Nucleus accumbens (tissue), 56 donors: ENCODE measurements around the gene B9D1.

Source experiments
- DNase-seq, 56 donors: peaks; one replicate each; lab custom pipeline; 2025; lab: John Stamatoyannopoulos, UW

The B9D1 gene, protein sequence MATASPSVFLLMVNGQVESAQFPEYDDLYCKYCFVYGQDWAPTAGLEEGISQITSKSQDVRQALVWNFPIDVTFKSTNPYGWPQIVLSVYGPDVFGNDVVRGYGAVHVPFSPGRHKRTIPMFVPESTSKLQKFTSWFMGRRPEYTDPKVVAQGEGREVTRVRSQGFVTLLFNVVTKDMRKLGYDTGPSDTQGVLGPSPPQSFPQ

GRCh38 chr17:19362277-19363113, at the start of gene B9D1:
Gene B9D1 (minus strand): TSS chr17:19362723. CDS start chr17:19362569, 154 bp downstream.
- DNase-seq: peak in 55 of 56 donors; percentile 76 to 99 (median 93)

DNA sequence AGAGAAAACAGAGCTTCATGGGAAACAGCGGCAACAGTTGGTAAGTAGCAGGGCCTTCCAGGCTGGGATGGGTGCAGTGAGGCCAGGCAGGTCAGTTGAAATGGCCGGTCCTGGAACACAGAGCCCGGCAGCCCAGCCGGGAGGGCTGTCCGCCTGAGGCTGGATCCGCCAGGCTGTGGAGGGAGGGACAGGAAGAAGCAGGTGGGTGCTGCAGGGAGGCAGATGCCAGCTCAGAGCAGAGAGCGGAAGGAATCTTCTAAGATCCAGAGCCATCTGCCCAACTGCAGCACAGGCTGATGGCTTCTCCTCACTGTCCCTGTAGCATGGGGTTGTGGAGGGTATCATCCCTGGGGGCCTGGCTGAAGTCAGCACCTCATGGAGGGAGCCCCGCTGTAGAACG, 49.1 kb upstream of the B9D1 start:
- DNase-seq: peak in 15 of 56 donors; percentile 7 to 54 (median 20)

DNA sequence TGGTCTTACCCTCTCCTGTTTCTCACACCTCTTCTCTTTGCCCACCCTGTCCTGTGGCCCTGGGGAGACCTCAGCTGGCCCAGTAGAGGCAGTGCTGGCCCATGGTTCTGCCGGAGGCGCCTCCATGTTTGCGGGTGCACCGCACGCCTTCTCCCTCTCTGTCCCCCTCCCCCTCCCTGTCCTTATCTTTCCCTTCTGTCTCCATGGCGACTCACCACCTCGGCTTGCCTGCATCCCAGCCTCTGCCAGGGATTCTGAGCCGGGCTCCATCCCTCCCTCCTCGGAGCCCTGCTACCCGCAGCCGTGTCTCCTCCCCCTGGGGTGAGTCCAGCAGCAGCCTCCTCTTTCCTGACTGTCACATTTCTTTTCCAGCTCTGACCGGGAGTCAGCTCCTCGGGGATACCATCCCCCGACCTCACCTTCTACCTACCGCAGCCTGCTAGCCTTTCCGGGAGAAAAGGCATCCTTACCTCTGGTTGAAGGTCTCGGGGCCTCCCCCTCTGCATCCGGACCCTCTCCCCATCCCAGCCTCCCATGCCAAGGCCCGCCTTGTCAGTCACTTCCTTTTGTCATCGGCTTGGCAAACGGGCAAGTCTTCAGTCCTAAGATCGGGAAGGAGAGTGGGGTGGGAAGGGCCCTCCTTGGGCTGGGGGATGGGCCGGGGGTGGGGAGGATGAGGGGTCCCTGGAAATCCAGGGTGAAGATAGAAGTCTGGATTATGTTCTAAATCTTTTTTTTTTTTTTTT, 48.5 kb upstream of the B9D1 start, which contains the start of gene RNF112:
RNF112 (plus strand) TSS at position 358 of the 746 bp plus-strand sequence; CDS start at position 535, 177 bp downstream.
- DNase-seq: peak in 47 of 56 donors; percentile 11 to 82 (median 51)

DNA sequence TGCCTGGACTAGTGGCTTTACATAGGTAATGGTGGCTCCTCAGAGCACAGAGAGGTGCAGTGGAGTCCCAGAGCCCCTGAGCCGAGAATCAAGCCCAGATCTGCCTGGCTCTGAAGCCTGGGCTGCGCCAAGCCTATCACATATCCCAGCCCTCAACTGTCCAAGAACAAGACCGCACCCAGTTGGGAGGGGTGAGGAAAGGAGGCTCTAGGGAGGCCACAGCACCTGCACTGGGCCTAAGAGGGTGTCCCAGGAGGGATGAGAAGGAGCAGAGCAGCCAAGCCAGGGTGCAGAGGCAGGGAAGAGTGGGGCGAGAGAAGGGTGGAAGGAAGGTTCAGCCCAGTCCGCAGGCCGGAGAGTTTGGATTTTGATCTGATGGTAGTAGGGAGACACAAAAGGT, 47.6 kb upstream of the B9D1 start:
- no peak for DNase-seq

GRCh38 chr17:19409509-19409908, 47.0 kb upstream of the B9D1 start:
- DNase-seq: peak in 21 of 56 donors; percentile 11 to 79 (median 46)

DNA sequence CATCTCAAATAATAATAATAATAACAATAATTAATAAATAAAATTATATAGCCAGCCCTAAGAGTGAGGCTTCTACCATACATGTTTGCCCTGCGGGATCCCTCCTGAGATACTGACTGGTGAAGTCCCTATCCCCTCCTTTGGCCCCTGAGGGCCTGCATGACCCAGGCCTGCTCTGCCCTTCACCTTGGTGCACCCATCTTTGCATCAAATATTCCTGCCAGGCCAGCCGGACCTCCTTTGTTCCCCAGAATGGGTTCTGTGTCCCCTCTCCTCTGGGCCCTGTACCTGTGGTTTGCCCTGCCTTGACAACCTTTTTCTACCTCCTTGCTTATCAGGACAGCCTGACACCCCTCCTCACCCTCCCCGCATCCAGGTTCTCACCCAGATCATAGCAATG, 46.5 kb upstream of the B9D1 start:
- DNase-seq: no peak

- DNase-seq: no peak
Observed at GRCh38 chr17:19408346-19408710, 45.8 kb upstream of the B9D1 start.

DNA sequence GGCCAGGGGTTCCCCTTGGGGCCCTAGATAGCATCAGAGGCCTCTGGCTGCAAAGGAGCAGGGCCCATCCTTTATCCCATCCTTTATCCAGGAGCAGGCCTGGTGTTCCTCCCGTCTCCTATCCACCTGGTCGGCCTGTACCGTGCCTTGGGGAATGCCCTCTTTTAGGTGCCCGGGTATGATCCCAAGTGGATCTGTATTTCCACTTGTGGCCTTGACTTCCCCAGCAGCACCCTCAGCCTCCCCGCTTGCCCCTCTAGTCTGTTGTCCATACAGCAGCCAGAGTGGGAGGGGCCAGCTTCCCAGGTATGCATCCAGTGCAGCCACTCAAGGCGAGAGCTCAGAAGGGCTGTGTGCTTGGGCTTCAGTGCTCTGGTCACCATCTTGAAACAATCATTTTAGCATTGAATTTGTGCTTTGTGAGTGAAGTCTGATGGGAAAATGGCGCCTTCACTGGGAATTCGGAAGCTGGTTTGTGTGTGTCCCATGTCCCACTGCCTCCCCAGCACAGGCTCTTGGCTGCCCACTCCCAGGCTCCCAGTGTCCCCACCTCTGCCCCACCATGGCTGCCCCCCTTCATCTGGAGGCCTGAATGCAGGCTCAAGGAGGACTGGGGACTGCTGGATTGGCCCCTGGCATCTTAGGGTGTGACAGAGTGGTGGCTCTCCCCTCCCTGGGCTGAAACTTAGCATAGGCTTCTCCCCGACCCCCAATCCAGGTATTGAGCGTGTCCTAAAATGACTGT, 45.2 kb upstream of the B9D1 start:
- DNase-seq: no peak

- no peak for DNase-seq
Observed at GRCh38 chr17:19405114-19405513, 42.6 kb upstream of the B9D1 start.

- DNase-seq: no peak
Observed at GRCh38 chr17:19404264-19404663, 41.7 kb upstream of the B9D1 start.

DNA sequence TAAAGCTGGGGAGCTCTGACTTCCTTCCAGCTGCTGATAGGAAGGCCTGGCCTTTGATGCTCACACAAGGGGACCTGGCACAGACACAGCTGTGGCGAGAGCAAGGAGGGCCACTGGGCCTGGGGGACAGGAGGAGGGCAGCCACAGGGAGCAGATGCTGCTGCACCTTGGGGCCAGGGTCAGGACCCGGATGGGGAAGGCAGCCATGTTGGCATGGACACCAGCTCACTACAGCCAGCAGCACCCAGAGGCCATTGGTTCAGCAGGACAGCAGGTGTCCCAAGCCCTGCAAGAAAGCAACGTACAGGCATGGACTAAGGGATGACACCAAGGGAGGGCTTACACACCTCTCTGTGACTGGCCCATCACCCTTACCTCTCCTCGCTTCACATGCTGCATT, 40.5 kb upstream of the B9D1 start:
- no peak for DNase-seq

GRCh38 chr17:19402171-19402570, 39.6 kb upstream of the B9D1 start:
- DNase-seq: no peak

- DNase-seq: no peak
Observed at GRCh38 chr17:19401321-19402010, 38.9 kb upstream of the B9D1 start.

- DNase-seq: no peak
Observed at GRCh38 chr17:19399750-19400450, 37.4 kb upstream of the B9D1 start.

GRCh38 chr17:19398301-19399181, 36.0 kb upstream of the B9D1 start:
- DNase-seq: no peak

DNA sequence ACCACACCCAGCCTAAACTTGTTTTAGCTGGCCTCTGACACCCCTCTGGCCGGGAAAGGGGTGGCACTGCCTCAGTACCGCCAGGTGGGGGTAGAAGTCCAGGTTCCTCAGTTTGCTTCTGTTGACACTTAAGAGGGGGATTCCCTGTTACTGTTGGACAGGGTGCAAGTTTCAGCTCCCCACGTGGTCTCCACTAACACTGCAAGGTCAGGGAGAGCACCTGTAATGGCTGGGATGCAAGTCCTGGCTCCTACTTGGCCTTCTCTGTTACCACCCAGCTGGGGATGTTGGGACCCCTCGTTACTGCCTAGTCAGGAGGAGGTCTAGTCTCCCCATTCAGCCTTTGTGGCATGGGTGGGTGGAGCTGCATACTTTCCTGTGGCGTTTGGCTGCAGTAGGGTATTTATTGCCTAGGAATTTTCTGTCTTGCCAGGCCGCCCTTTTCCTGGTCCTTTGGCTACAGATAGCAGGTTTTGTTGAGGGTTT, 35.1 kb upstream of the B9D1 start:
- DNase-seq: no peak

- DNase-seq: no peak
Observed at GRCh38 chr17:19392303-19392702, 29.8 kb upstream of the B9D1 start.

- DNase-seq: no peak
Observed at GRCh38 chr17:19391432-19391831, 28.9 kb upstream of the B9D1 start.
